GM19395 (cell line): ENCODE measurements around the gene RTEL1.
"Not testable (repeated sequence)": the region's sequence is repeated elsewhere in the genome, so short reads cannot be mapped to it uniquely, and the experiment has no call there.

ENCODE experiments used
- ATAC-seq: cut with Tn5 transposase; IDR thresholded peaks from one replicate; pipeline ENCODE4 v1.9.1; 2021; ENCODE audit warnings: mild to moderate bottlenecking, moderate library complexity; ENCODE audit not compliant: unreplicated experiment

Gene RTEL1

GRCh38 chr20:63650486-63650885 is 7.6 kb upstream of the RTEL1 start:
- ATAC-seq, result not testable (repeated sequence)

GRCh38 chr20:63651942-63652191 is 6.2 kb upstream of the RTEL1 start:
- ATAC-seq, result no peak

GRCh38 chr20:63652192-63652980 is 5.7 kb upstream of the RTEL1 start:
- no peak for ATAC-seq

- no peak for ATAC-seq
Measured at GRCh38 chr20:63653041-63653973, 4.8 kb upstream of the RTEL1 start, which contains the start of gene STMN3. STMN3 (minus strand) TSS chr20:63653424; CDS start chr20:63653345, 79 bp downstream.

GRCh38 chr20:63653974-63654668 is 4.0 kb upstream of the RTEL1 start:
- ATAC-seq, result no peak

- no peak for ATAC-seq
Measured at GRCh38 chr20:63655249-63655648, 2.9 kb upstream of the RTEL1 start.

- no peak for ATAC-seq
Measured at GRCh38 chr20:63656451-63656850, 1.7 kb upstream of the RTEL1 start.

GRCh38 chr20:63657260-63657936 is 714 bp upstream of the RTEL1 start:
- no peak for ATAC-seq

- ATAC-seq, result peak; percentile 35
Measured at GRCh38 chr20:63658749-63659187, 656 bp downstream of the RTEL1 start.

GRCh38 chr20:63659370-63659769 is 1.3 kb downstream of the RTEL1 start:
- ATAC-seq, result no peak

- ATAC-seq, result not testable (repeated sequence)
Measured at GRCh38 chr20:63660174-63660573, 2.1 kb downstream of the RTEL1 start.

- ATAC-seq, result no peak
Measured at GRCh38 chr20:63660622-63661021, 2.5 kb downstream of the RTEL1 start.

- ATAC-seq, result no peak
Measured at GRCh38 chr20:63661108-63661507, 3.0 kb downstream of the RTEL1 start.

GRCh38 chr20:63661959-63662812 is 4.1 kb downstream of the RTEL1 start:
- no peak for ATAC-seq

GRCh38 chr20:63662813-63663189 is 4.7 kb downstream of the RTEL1 start:
- ATAC-seq, result no peak

GRCh38 chr20:63663332-63664066 is 5.4 kb downstream of the RTEL1 start:
- no peak for ATAC-seq

GRCh38 chr20:63664143-63664851 is 6.2 kb downstream of the RTEL1 start:
- no peak for ATAC-seq

- ATAC-seq, result no peak
Measured at GRCh38 chr20:63664861-63665594, 6.9 kb downstream of the RTEL1 start.
